Ovary (tissue), 9 donors: ENCODE measurements around the gene VWDE. TPM values are rescaled to one million over a fixed set of nuclear protein-coding genes. Genes with fewer than 3 reads are reported as not detected.
"Not testable (repeated sequence)": the region's sequence is repeated elsewhere in the genome, so short reads cannot be mapped to it uniquely, and the experiment has no call there.

Source experiments
- DNase-seq, 5 donors: peaks; one replicate each; pipeline ENCODE4 v3.0.0-alpha.2; 2019 to 2020
- H3K27ac ChIP-seq, 2 donors: fragments of 200-600 bp; one replicate each; pipeline versions ENCODE4 v1.5.1 to v1.8.0; 2019 to 2022
- H3K27me3 ChIP-seq: fragments of 200-600 bp; one replicate; pipeline ENCODE4 v1.8.0; 2022
- H3K36me3 ChIP-seq: fragments of 200-600 bp; sonication (generic); one replicate; pipeline ENCODE4 v1.5.1; 2019
- H3K4me1 ChIP-seq: one replicate; pipeline ENCODE4 v1.8.1; 2013; ENCODE audit warnings: mild to moderate bottlenecking, moderate library complexity; ENCODE audit not compliant: insufficient read depth
- H3K4me3 ChIP-seq: fragments of 200-600 bp; sonication (generic); one replicate; pipeline ENCODE4 v1.5.1; 2017
- H3K9me3 ChIP-seq, 2 donors: fragments of 200-600 bp in 1 of 2; sonication (generic) in 1 of 2; one replicate each; pipeline versions ENCODE4 v1.5.1 to v1.8.1; 2013 to 2019; ENCODE audit warnings: mild to moderate bottlenecking in 1 of 2, moderate library complexity in 1 of 2
- EP300 ChIP-seq: sonication (generic); formaldehyde crosslinking; IDR thresholded peaks from one replicate; pipeline ENCODE4 v1.6.1; 2017; ENCODE audit warnings: antibody characterized with exemption
- POLR2A ChIP-seq: fragments of 450-650 bp; IDR thresholded peaks from one replicate; pipeline ENCODE4 v1.6.1; 2017; ENCODE audit warnings: antibody characterized with exemption, mild to moderate bottlenecking, moderate library complexity
- WGBS, 3 donors: extraction: QIAGEN DNeasy Blood & Tissue Kit in 1 of 3; methylation state at CpG; one replicate each; pipeline versions ENCODE4 v1.1.5 to v1.1.7; 2013 to 2017; 5-methylcytosine and 5-hydroxymethylcytosine counted together
- intact Hi-C, 4 donors: fragments of 100-400 bp; cut with DNase I; formaldehyde crosslinking; loops; one replicate each; pipeline versions ENCODE4 v1.11.0 to v1.15.1; 2022 to 2023
- polyA plus RNA-seq, 2 donors: library from polyadenylated mRNA; stranded (reverse); fragments of 200-250 nt in 1 of 2; fragments of 350-450 nt in 1 of 2; fragmentation: Illumina TruSeq in 1 of 2; extraction: RNeasy Lipid Tissue Mini Kit (QIAGEN cat#74804) in 1 of 2; gene quantifications; one replicate each; pipeline ENCODE4 v1.2.3, GENCODE V29; 2013 to 2014
- total RNA-seq, 7 donors: library from RNA; depleted of rRNA in 2 of 7; stranded (reverse); fragments of >200 nt in 2 of 7; fragmentation: NEBNext Ultra II Directional in 3 of 7; extraction: Animal tissue kit (Norgen Biotek cat#: 25700) in 3 of 7; gene quantifications; one replicate each; pipeline versions ENCODE4 v1.1.0 to v1.2.4, GENCODE V29; 2016 to 2023
- TF ChIP-seq, protein P1 (sequence below), 3 donors: fragments of 450-650 bp in 2 of 3; fragments of 200-600 bp in 1 of 3; IDR thresholded peaks; one replicate each; pipeline versions ENCODE4 v1.5.1 to v1.8.0; 2016 to 2022; ENCODE audit warnings: antibody characterized with exemption in 3 of 3, mild to moderate bottlenecking in 1 of 3
- donor health status: DM: no; HTN: no; CAD: no; lungs with moderate emphysema.
- donor health status: DM: no; HTN: no; CAD: no.
- donor health status: Bipolar disorder and iron deficiency.
- donor health status: DM: yes; HTN: yes; CAD: no.
- donor health status: DM: no; HTN: no; CAD: no.
- donor health status: DM: yes; HTN: yes; CAD: no.

VWDE gene
- total and polyA plus RNA-seq, 9 donors, result 0.08 to 2.6 (median 0.55) TPM; not detected in 1

DNA sequence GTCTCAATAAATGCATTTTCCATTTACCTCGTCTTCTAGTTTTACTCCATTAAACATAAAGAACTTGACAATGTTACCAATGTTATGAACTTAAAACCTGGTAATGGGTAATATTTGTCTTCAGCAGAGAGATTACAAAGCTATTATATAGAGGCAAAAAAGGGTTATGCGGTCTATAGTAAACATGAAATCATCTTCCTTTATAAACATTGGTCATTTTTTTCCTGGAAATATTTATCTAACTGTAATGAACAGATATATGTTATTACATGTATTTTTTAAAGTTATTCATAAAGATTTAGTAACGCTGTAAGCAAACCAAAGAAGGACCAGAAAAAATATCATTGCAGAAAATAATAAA is 1.3 kb downstream of the VWDE start:
- Histone ChIP-seq H3K4me1 (peaks cover 2% of the 10 kb centered on the region), H3K9me3 (no peaks in the 10 kb centered on the region), H3K27ac (no peak overlapping the region), H3K36me3 (no peaks in the 10 kb centered on the region), H3K27me3 (no peaks in the 10 kb centered on the region), H3K4me3 (no peak overlapping the region)
- 89 to 91% (median 90%) methylated on average over 3 of the region's 3 CpGs for WGBS, 3 donors
- TF ChIP-seq, protein P1, sequence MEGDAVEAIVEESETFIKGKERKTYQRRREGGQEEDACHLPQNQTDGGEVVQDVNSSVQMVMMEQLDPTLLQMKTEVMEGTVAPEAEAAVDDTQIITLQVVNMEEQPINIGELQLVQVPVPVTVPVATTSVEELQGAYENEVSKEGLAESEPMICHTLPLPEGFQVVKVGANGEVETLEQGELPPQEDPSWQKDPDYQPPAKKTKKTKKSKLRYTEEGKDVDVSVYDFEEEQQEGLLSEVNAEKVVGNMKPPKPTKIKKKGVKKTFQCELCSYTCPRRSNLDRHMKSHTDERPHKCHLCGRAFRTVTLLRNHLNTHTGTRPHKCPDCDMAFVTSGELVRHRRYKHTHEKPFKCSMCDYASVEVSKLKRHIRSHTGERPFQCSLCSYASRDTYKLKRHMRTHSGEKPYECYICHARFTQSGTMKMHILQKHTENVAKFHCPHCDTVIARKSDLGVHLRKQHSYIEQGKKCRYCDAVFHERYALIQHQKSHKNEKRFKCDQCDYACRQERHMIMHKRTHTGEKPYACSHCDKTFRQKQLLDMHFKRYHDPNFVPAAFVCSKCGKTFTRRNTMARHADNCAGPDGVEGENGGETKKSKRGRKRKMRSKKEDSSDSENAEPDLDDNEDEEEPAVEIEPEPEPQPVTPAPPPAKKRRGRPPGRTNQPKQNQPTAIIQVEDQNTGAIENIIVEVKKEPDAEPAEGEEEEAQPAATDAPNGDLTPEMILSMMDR (IDR thresholded peaks at IDR 0.05), result no peak
- no peak for TF ChIP-seq POLR2A
- TF ChIP-seq EP300, result no peak
- intact Hi-C loops, result no loop called here
- no peak for DNase-seq

- 74 to 79% (median 74%) methylated on average over 9 of the region's 9 CpGs for WGBS, 3 donors
- intact Hi-C loops, result no loop called here
- Histone ChIP-seq H3K27me3 (no peaks in the 10 kb centered on the region), H3K36me3 (no peaks in the 10 kb centered on the region), H3K27ac (no peak overlapping the region), H3K9me3 (no peaks in the 10 kb centered on the region), H3K4me3 (no peak overlapping the region), H3K4me1 (peaks cover 2% of the 10 kb centered on the region)
- no peak for TF ChIP-seq EP300
- TF ChIP-seq, protein P1 (IDR thresholded peaks at IDR 0.05), result no peak
- no peak for TF ChIP-seq POLR2A
- DNase-seq, result no peak
These were observed 1.9 kb downstream of the VWDE start for GRCh38 chr7:12401538-12402364.

GRCh38 chr7:12398186-12398585 is 5.5 kb downstream of the VWDE start:
- TF ChIP-seq EP300, result no peak
- TF ChIP-seq, protein P1 (IDR thresholded peaks at IDR 0.05), result no peak
- no peak for TF ChIP-seq POLR2A
- Histone ChIP-seq H3K36me3 (no peaks in the 10 kb centered on the region), H3K27me3 (no peaks in the 10 kb centered on the region), H3K4me1 (no peaks in the 10 kb centered on the region), H3K9me3 (no peaks in the 10 kb centered on the region), H3K27ac (no peak overlapping the region), H3K4me3 (no peak overlapping the region)
- no peak for DNase-seq
- intact Hi-C loops, result loop anchor here in 1 of 4 donors (5.0 kb wide), 1 partner anchor 1109 kb away; no protein-coding TSS in a partner anchor

- intact Hi-C loops, result loop anchor here in 1 of 4 donors (5.0 kb wide), 1 partner anchor 1110 kb away; no protein-coding TSS in a partner anchor
These were observed 6.0 kb downstream of the VWDE start for GRCh38 chr7:12397671-12398070.

GRCh38 chr7:12396670-12397069 is 7.0 kb downstream of the VWDE start:
- H3K4me1 ChIP-seq, DNase-seq, H3K27ac ChIP-seq, H3K9me3 ChIP-seq, H3K4me3 ChIP-seq, H3K36me3 ChIP-seq, H3K27me3 ChIP-seq: not testable (repeated sequence)
- intact Hi-C loops, result loop anchor here in 1 of 4 donors (5.0 kb wide), 1 partner anchor 1111 kb away; no protein-coding TSS in a partner anchor
- 84 to 94% (median 89%) methylated on average over 1 of the region's 1 CpG for WGBS, 3 donors

More at GRCh38 chr7:12397671-12398070, 6.0 kb downstream of the VWDE start:
- TF ChIP-seq POLR2A, result no peak
- no peak for TF ChIP-seq EP300
- TF ChIP-seq, protein P1 (IDR thresholded peaks at IDR 0.05), result no peak
- 94 to 96% (median 95%) methylated on average over 4 of the region's 4 CpGs for WGBS, 3 donors
- no peaks in the 10 kb centered on the region for H3K36me3 ChIP-seq
- H3K9me3 ChIP-seq, result no peaks in the 10 kb centered on the region
- H3K27me3 ChIP-seq, result no peaks in the 10 kb centered on the region
- no peak overlapping the region for H3K27ac ChIP-seq
- no peaks in the 10 kb centered on the region for H3K4me1 ChIP-seq
- DNase-seq, result no peak
- H3K4me3 ChIP-seq, result no peak overlapping the region
